ENCODE results near the gene C22orf15. TPM values are rescaled to one million over a fixed set of nuclear protein-coding genes. Genes with fewer than 3 reads are reported as not detected.

Gene C22orf15
- total and polyA plus RNA-seq, 8 donors: 0.58 to 7.8 (median 4.1) TPM

DNA sequence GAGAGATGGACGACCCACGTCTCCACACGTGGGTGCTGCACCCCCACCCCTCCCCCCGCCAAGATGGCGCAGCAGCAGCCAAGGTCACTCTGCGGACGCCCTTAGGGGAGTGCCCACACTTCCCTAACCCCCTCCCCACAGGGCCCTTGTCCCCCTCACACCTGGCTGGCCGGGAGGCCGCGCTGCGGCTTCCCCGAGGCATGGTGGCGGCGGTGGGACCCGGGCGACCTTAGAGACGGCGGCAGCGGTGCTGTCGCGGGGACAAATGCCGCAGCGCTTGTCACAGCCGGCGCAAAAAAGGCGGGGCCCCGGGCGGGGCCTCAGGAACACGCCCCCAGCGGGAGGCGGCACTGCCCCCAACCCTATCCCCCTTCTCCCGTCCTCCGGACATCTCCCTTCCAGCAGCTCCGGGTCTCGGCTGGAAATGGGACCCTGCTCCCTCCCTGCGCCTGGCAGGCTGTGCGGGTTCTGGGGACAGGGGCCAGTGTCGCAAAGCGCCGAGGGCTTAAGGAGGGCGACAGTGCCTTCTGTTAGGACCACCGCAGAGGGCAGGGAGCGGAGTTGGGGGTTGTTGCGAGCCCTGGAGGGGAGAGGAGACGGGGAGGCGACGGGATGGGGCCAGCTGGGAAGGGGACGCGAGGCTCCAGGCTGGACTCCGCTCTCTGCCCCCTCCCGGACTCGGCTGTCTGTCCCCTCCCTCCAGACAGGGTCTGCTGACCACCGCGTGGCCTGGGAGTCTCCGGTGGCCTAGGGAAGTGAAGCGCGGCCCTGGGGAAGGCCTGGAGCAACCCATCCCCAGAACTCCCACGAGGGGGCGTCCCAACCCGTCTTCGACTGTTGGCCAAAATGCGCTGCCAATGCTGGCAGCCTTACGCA lies 5.1 kb downstream of the C22orf15 start, which contains the start of gene CHCHD10:
TSS of gene CHCHD10 (minus strand) at position 300 of the 876 bp plus-strand sequence. CDS start at position 202, 98 bp downstream.
- peaks cover 5 to 68% of the 10 kb centered on the region in 2 donors for H3K4me1 ChIP-seq
- intact Hi-C loops (cut with DNase I): no loop called here
- H3K36me3 ChIP-seq: no peaks in the 10 kb centered on the region
- DNase-seq (peak; percentile 84 to 96 (median 86)), ATAC-seq (peak; percentile 88)
- no peaks in the 10 kb centered on the region for H3K9me3 ChIP-seq
- peaks cover 0 to 9% of the 10 kb centered on the region in 2 donors for H3K27me3 ChIP-seq
- H3K27ac ChIP-seq: peak within 1 kb of the TSS; percentile 66 to 69
- peak within 1 kb of the TSS; percentile 60 to 69 for H3K4me3 ChIP-seq
- TF ChIP-seq, protein P1, sequence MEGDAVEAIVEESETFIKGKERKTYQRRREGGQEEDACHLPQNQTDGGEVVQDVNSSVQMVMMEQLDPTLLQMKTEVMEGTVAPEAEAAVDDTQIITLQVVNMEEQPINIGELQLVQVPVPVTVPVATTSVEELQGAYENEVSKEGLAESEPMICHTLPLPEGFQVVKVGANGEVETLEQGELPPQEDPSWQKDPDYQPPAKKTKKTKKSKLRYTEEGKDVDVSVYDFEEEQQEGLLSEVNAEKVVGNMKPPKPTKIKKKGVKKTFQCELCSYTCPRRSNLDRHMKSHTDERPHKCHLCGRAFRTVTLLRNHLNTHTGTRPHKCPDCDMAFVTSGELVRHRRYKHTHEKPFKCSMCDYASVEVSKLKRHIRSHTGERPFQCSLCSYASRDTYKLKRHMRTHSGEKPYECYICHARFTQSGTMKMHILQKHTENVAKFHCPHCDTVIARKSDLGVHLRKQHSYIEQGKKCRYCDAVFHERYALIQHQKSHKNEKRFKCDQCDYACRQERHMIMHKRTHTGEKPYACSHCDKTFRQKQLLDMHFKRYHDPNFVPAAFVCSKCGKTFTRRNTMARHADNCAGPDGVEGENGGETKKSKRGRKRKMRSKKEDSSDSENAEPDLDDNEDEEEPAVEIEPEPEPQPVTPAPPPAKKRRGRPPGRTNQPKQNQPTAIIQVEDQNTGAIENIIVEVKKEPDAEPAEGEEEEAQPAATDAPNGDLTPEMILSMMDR (IDR thresholded peaks at IDR 0.05): peak; percentile 68 to 84

DNA sequence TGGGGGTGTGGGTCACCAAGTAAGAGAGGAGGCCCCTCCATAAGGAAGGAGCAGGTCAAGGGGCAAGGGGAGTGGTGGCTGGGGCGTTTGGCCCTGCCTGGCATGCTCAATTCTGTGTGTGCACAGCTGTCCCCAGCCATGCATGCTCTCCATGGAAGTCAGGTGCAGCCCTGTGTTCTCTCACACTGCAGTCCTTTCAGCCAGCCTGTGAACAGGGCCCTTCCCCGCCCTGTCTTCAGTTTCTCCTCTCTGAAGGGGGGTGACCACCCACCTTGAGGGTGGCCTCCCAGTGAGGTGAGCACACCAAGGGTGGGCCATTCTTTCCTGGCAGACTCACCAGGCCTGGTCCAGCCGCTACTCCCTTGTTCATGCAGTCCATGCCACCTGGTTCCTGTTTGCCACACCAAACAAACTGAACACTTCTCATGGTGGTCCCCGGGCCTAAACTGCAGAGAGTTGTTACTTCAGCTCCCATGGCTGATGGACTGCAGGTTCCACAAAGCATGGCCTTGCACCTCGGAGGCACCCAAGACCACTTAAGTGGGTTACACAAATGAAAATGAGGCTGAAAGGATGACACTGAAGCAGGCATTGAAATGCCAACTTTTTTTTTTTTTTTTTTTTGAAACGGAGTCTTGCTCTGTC lies 6.7 kb downstream of the C22orf15 start:
- TF ChIP-seq, protein P1 (IDR thresholded peaks at IDR 0.05): no peak
- intact Hi-C loops (cut with DNase I): no loop called here
- ATAC-seq (no peak), DNase-seq (no peak)
- Histone ChIP-seq H3K27ac (no peak overlapping the region), H3K9me3 (no peaks in the 10 kb centered on the region), H3K4me1 (peaks cover 4 to 60% of the 10 kb centered on the region in 2 donors), H3K4me3 (no peak overlapping the region), H3K36me3 (no peaks in the 10 kb centered on the region), H3K27me3 (peaks cover 0 to 20% of the 10 kb centered on the region in 2 donors)

DNA sequence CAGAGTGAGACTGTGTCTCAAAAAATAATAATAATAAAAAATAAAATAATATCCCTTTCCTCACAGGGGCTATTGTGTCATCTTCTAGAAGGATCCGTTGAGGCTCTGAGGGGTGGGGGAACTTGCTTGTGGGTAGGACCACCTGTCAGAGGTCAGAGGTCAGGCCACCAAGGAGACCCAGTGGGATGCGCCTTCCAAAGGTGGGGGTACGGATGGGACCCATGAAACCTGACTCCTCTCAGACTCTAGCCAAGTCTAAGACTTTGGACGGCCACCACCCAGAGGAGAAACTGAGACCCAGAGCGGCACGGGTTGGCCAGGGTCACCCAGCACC lies 9.5 kb downstream of the C22orf15 start:
- peak overlapping the region; percentile 17 to 32 for H3K4me3 ChIP-seq
- H3K9me3 ChIP-seq: no peaks in the 10 kb centered on the region
- intact Hi-C loops (cut with DNase I): loop anchor here in 1 of 2 donors (5.0 kb wide), 1 partner anchor 65 kb away; the partner anchor contains the start of gene DERL3
- peaks cover 4 to 40% of the 10 kb centered on the region in 2 donors for H3K4me1 ChIP-seq
- no peaks in the 10 kb centered on the region for H3K36me3 ChIP-seq
- no peak overlapping the region for H3K27ac ChIP-seq
- peaks cover 0 to 20% of the 10 kb centered on the region in 2 donors for H3K27me3 ChIP-seq
- TF ChIP-seq, protein P1 (IDR thresholded peaks at IDR 0.05): no peak
- DNase-seq (no peak), ATAC-seq (no peak)

DNA sequence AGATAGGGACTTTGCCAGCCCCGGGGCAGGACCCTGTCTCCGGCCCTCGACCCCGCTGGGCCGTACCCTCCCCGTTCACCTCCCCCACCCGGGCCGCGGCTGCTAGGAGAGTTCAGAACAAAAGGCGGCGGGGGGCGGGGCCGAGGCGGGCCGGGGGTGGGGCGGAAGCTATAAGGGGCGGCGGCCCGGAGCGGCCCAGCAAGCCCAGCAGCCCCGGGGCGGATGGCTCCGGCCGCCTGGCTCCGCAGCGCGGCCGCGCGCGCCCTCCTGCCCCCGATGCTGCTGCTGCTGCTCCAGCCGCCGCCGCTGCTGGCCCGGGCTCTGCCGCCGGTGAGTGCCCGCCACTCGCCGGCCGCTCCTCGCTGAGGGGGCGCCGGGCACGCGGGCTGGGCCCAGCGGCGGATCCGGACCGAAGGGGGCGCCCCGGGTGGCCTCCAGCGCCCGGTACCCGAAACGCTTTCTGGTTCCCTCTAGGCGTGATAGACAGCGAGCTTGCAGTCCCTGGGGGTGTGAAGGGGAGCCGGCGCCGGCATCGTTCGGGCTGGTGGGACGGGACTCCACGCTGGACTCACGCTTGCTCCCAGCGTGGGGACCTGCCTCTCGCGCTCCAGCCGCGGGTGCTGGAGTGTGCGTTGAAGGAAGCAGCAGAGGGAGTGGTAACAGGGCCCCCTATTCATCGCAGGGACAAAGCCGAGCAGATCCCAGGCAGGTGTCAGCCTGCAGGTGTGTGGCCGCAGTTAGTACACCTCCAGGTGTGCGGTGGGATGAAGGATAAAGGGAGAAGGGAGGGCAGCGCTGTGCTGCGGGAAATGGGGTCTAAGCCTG lies 10.1 kb downstream of the C22orf15 start, which contains the start of gene MMP11:
TSS of gene MMP11 (plus strand) at position 201 of the 825 bp plus-strand sequence. CDS start at position 223, 22 bp downstream.
- peak; percentile 57 for ATAC-seq
- peak in 3 of 4 donors; percentile 59 to 87 (median 60) for DNase-seq
- no peak within 1 kb of the TSS for H3K27ac ChIP-seq
- H3K4me3 ChIP-seq: peak within 1 kb of the TSS; percentile 17 to 32
- H3K9me3 ChIP-seq: no peaks in the 10 kb centered on the region
- no peaks in the 10 kb centered on the region for H3K36me3 ChIP-seq
- intact Hi-C loops (cut with DNase I): loop anchor here in 1 of 2 donors (5.0 kb wide), 1 partner anchor 64 kb away; the partner anchor contains the start of gene DERL3
- TF ChIP-seq, protein P1 (IDR thresholded peaks at IDR 0.05): no peak
- peaks cover 4 to 37% of the 10 kb centered on the region in 2 donors for H3K4me1 ChIP-seq
- H3K27me3 ChIP-seq: peaks cover 0 to 20% of the 10 kb centered on the region in 2 donors
